CD4-positive, alpha-beta T cell treated with Interleukin-6 for 4 hours (primary cell): ENCODE measurements around the gene NCEH1.

Experiments used
- DNase-seq: peaks from one replicate; pipeline ENCODE4 v3.0.0-alpha.2; 2020; ENCODE audit warnings: mixed read lengths

Gene NCEH1

GRCh38 chr3:172643506-172644179, 67.2 kb downstream of the NCEH1 start:
- no peak for DNase-seq

GRCh38 chr3:172641291-172641690, 69.6 kb downstream of the NCEH1 start:
- DNase-seq, result no peak

- no peak for DNase-seq
These were observed 70.1 kb downstream of the NCEH1 start for GRCh38 chr3:172640751-172641150.

GRCh38 chr3:172635588-172635987, 75.3 kb downstream of the NCEH1 start:
- DNase-seq, result no peak

GRCh38 chr3:172634948-172635347, 75.9 kb downstream of the NCEH1 start:
- no peak for DNase-seq

GRCh38 chr3:172630316-172630715, 80.6 kb downstream of the NCEH1 start:
- DNase-seq, result no peak

- no peak for DNase-seq
These were observed 81.4 kb downstream of the NCEH1 start for GRCh38 chr3:172629470-172629869.

- no peak for DNase-seq
These were observed 83.6 kb downstream of the NCEH1 start for GRCh38 chr3:172627057-172627809.

GRCh38 chr3:172626021-172626640, 84.7 kb downstream of the NCEH1 start:
- DNase-seq, result no peak

- DNase-seq, result no peak
These were observed 85.5 kb downstream of the NCEH1 start for GRCh38 chr3:172625404-172625803.

GRCh38 chr3:172624999-172625398, 85.9 kb downstream of the NCEH1 start:
- DNase-seq, result no peak

GRCh38 chr3:172622916-172623700, 87.8 kb downstream of the NCEH1 start:
- DNase-seq, result peak; percentile 60

GRCh38 chr3:172622156-172622555, 88.7 kb downstream of the NCEH1 start:
- no peak for DNase-seq

- no peak for DNase-seq
These were observed 92.9 kb downstream of the NCEH1 start for GRCh38 chr3:172617976-172618375.

- DNase-seq, result no peak
These were observed 93.7 kb downstream of the NCEH1 start for GRCh38 chr3:172617013-172617706.

GRCh38 chr3:172616031-172616461, 94.8 kb downstream of the NCEH1 start:
- DNase-seq, result no peak

GRCh38 chr3:172615296-172615695, 95.6 kb downstream of the NCEH1 start:
- DNase-seq, result no peak

- no peak for DNase-seq
These were observed 96.3 kb downstream of the NCEH1 start for GRCh38 chr3:172614340-172615274.

- no peak for DNase-seq
These were observed 97.0 kb downstream of the NCEH1 start for GRCh38 chr3:172613845-172614244.

GRCh38 chr3:172612871-172613678, 97.8 kb downstream of the NCEH1 start:
- no peak for DNase-seq
